DND-41 (cell line): ENCODE results near the gene CCAR1.

Experiments used
- CTCF ChIP-seq: IDR thresholded peaks from 2 replicates; pipeline ENCODE4 v1.5.1; 2012; ENCODE audit warnings: borderline replicate concordance, low read length, moderate library complexity, mild to moderate bottlenecking; ENCODE audit not compliant: poor library complexity, severe bottlenecking; ENCODE audit errors: extremely low read depth
- EZH2 ChIP-seq: IDR thresholded peaks from 3 replicates; pipeline ENCODE4 v1.6.1; 2012; ENCODE audit warnings: borderline replicate concordance, low read depth, mild to moderate bottlenecking, moderate library complexity, low read length, inconsistent platforms; ENCODE audit not compliant: severe bottlenecking

GRCh38 chr10:68781613-68782574 is 60.9 kb downstream of the CCAR1 start:
- no peak for TF ChIP-seq CTCF
- TF ChIP-seq EZH2 = no peak
